ENCODE results near the gene C1QTNF1. TPM values are rescaled to one million over a fixed set of nuclear protein-coding genes. Genes with fewer than 3 reads are reported as not detected.
A peak's percentile ranks its signal among the peaks of the same experiment; 100 is the strongest.

The C1QTNF1 gene
- total RNA-seq, 2 donors from 2014 or later = 125 to 401 TPM

GRCh38 chr17:79012563-79013134 is 11.3 kb upstream of the C1QTNF1 start:
- DNase-seq (ENCODE audit: low spot score) = no peak
- no peak for TF ChIP-seq CTCF (IDR thresholded peaks at IDR 0.05)
- no peaks in the 10 kb centered on the region for H3K27me3 ChIP-seq
- H3K27ac ChIP-seq = no peak overlapping the region
- H3K4me3 ChIP-seq = no peak overlapping the region
- no peaks in the 10 kb centered on the region for H3K36me3 ChIP-seq
- peaks cover 0 to 21% of the 10 kb centered on the region in 2 donors for H3K4me1 ChIP-seq
- H3K9me3 ChIP-seq = no peaks in the 10 kb centered on the region

GRCh38 chr17:79014158-79014758 is 9.7 kb upstream of the C1QTNF1 start:
- Histone ChIP-seq H3K9me3 (no peaks in the 10 kb centered on the region), H3K27me3 (no peaks in the 10 kb centered on the region), H3K4me1 (peaks cover 0 to 7% of the 10 kb centered on the region in 2 donors), H3K27ac (no peak overlapping the region), H3K36me3 (no peaks in the 10 kb centered on the region), H3K4me3 (no peak overlapping the region)
- no peak for DNase-seq (ENCODE audit: low spot score)
- no peak for TF ChIP-seq CTCF (IDR thresholded peaks at IDR 0.05)

GRCh38 chr17:79017546-79018369 is 6.2 kb upstream of the C1QTNF1 start:
- H3K27ac ChIP-seq = no peak overlapping the region
- no peak overlapping the region for H3K4me3 ChIP-seq
- TF ChIP-seq CTCF (IDR thresholded peaks at IDR 0.05) = no peak
- peaks cover 0 to 36% of the 10 kb centered on the region in 2 donors for H3K4me1 ChIP-seq
- H3K27me3 ChIP-seq = no peaks in the 10 kb centered on the region
- no peaks in the 10 kb centered on the region for H3K36me3 ChIP-seq
- no peak for DNase-seq (ENCODE audit: low spot score)
- no peaks in the 10 kb centered on the region for H3K9me3 ChIP-seq

- no peak overlapping the region for H3K27ac ChIP-seq
- TF ChIP-seq CTCF (IDR thresholded peaks at IDR 0.05) = no peak
- H3K4me1 ChIP-seq = peaks cover 0 to 41% of the 10 kb centered on the region in 2 donors
- DNase-seq (ENCODE audit: low spot score) = no peak
- no peaks in the 10 kb centered on the region for H3K36me3 ChIP-seq
- no peak overlapping the region for H3K4me3 ChIP-seq
- H3K27me3 ChIP-seq = no peaks in the 10 kb centered on the region
- no peaks in the 10 kb centered on the region for H3K9me3 ChIP-seq
These were observed 5.6 kb upstream of the C1QTNF1 start for GRCh38 chr17:79018370-79018695.

- H3K4me3 ChIP-seq = no peak overlapping the region
- DNase-seq (ENCODE audit: low spot score) = no peak
- no peak for TF ChIP-seq CTCF (IDR thresholded peaks at IDR 0.05)
- H3K27ac ChIP-seq = peak overlapping the region in 1 of 2 donors; percentile 93
- H3K36me3 ChIP-seq = no peaks in the 10 kb centered on the region
- no peaks in the 10 kb centered on the region for H3K9me3 ChIP-seq
- no peaks in the 10 kb centered on the region for H3K27me3 ChIP-seq
- H3K4me1 ChIP-seq = peaks cover 0 to 49% of the 10 kb centered on the region in 2 donors
These were observed 4.7 kb upstream of the C1QTNF1 start for GRCh38 chr17:79019261-79019631.

Measured in right atrium auricular region (tissue), 2 donors.